ENCODE measurements around the gene CMSS1. TPM values are rescaled to one million over a fixed set of nuclear protein-coding genes. Genes with fewer than 3 reads are reported as not detected.

CMSS1 gene
- total and polyA plus RNA-seq, 2 of the 13 experiments (the other 11 are each of a cell fraction or from before 2014, with no cell fraction given) = 6.4 to 48.7 TPM

DNA sequence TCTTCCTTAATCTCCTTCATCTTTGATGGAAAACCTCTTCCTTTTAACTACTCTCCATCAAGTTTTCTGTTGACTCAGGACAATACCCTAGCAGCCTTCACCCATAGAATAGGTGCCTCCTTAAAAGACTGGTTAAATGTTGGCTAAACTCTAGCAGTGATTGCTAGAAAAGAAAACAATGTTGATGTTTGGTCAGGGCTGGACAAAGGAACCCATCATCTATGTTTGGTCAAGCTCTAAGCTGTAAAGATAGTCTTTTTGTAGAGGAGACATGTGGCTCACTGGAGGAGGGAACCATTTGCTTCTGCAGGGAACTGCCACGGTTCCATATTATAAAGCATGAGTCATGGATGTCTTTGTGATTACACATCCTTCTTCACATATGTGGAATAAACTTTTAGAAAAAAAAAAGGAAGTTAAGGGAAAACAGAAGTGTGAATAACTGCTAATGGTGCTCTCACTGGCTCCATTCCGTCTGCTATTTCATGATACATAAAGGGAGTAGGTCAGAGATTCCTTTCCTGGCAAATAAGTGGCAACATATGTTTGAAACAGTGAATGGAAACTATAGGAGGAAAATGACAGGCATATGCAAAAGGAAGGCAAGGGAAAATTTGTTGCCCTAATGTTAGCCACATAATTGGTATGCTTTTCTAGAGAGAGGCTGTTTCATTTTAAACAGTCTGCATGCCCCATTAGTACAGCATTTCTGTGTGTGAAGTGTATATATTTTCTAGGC, 78.2 kb downstream of the CMSS1 start (continued):
- TF ChIP-seq ZSCAN21 (CRISPR knock-in tag; IDR thresholded peaks at IDR 0.05; ENCODE audit: borderline replicate concordance) = no peak
- TF ChIP-seq CHD2 (IDR thresholded peaks at IDR 0.05; ENCODE audit: low read depth, low read length) = no peak
- no peak for TF ChIP-seq MTF1 (CRISPR knock-in tag; IDR thresholded peaks at IDR 0.05)
- TF ChIP-seq ZNF441 (CRISPR knock-in tag; IDR thresholded peaks at IDR 0.05; ENCODE audit: borderline replicate concordance) = no peak
- TF ChIP-seq ZNF468 (CRISPR knock-in tag; IDR thresholded peaks at IDR 0.05) = no peak
- TF ChIP-seq ERF (CRISPR knock-in tag; IDR thresholded peaks at IDR 0.05) = 0 out of 2 replicates have a peak, but pooled peaks have one; percentile 20
- TF ChIP-seq ZNF446 (CRISPR knock-in tag; IDR thresholded peaks at IDR 0.05) = no peak
- TF ChIP-seq MED13 (CRISPR knock-in tag; IDR thresholded peaks at IDR 0.05) = no peak
- TF ChIP-seq SETDB1 (CRISPR knock-in tag; IDR thresholded peaks at IDR 0.05; ENCODE audit: borderline replicate concordance) = no peak
- TF ChIP-seq, protein P1, sequence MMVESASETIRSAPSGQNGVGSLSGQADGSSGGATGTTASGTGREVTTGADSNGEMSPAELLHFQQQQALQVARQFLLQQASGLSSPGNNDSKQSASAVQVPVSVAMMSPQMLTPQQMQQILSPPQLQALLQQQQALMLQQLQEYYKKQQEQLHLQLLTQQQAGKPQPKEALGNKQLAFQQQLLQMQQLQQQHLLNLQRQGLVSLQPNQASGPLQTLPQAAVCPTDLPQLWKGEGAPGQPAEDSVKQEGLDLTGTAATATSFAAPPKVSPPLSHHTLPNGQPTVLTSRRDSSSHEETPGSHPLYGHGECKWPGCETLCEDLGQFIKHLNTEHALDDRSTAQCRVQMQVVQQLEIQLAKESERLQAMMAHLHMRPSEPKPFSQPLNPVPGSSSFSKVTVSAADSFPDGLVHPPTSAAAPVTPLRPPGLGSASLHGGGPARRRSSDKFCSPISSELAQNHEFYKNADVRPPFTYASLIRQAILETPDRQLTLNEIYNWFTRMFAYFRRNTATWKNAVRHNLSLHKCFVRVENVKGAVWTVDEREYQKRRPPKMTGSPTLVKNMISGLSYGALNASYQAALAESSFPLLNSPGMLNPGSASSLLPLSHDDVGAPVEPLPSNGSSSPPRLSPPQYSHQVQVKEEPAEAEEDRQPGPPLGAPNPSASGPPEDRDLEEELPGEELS (CRISPR knock-in tag; IDR thresholded peaks at IDR 0.05) = 0 out of 2 replicates have a peak, but pooled peaks have one; percentile 39
- no peak for TF ChIP-seq ZNF780A (CRISPR knock-in tag; IDR thresholded peaks at IDR 0.05)
- no peak for TF ChIP-seq NFIB (CRISPR knock-in tag; IDR thresholded peaks at IDR 0.05; ENCODE audit: borderline replicate concordance)
- TF ChIP-seq PHF21A (CRISPR knock-in tag; IDR thresholded peaks at IDR 0.05) = 0 out of 2 replicates have a peak, but pooled peaks have one; percentile 31
- TF ChIP-seq, protein P2, sequence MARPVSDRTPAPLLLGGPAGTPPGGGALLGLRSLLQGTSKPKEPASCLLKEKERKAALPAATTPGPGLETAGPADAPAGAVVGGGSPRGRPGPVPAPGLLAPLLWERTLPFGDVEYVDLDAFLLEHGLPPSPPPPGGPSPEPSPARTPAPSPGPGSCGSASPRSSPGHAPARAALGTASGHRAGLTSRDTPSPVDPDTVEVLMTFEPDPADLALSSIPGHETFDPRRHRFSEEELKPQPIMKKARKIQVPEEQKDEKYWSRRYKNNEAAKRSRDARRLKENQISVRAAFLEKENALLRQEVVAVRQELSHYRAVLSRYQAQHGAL (CRISPR knock-in tag; IDR thresholded peaks at IDR 0.05; ENCODE audit: not compliant biosample characterization) = no peak
- TF ChIP-seq MLLT10 (CRISPR knock-in tag; IDR thresholded peaks at IDR 0.05) = no peak
- TF ChIP-seq ZNF460 (CRISPR knock-in tag; IDR thresholded peaks at IDR 0.05; ENCODE audit: borderline replicate concordance) = no peak
- TF ChIP-seq SUZ12 (IDR thresholded peaks at IDR 0.05; ENCODE audit: low read depth, low read length) = no peak
- no peak for TF ChIP-seq ATF7 (IDR thresholded peaks at IDR 0.05)
- TF ChIP-seq ATF7 (CRISPR knock-in tag; IDR thresholded peaks at IDR 0.05) = no peak
- TF ChIP-seq, protein P3, sequence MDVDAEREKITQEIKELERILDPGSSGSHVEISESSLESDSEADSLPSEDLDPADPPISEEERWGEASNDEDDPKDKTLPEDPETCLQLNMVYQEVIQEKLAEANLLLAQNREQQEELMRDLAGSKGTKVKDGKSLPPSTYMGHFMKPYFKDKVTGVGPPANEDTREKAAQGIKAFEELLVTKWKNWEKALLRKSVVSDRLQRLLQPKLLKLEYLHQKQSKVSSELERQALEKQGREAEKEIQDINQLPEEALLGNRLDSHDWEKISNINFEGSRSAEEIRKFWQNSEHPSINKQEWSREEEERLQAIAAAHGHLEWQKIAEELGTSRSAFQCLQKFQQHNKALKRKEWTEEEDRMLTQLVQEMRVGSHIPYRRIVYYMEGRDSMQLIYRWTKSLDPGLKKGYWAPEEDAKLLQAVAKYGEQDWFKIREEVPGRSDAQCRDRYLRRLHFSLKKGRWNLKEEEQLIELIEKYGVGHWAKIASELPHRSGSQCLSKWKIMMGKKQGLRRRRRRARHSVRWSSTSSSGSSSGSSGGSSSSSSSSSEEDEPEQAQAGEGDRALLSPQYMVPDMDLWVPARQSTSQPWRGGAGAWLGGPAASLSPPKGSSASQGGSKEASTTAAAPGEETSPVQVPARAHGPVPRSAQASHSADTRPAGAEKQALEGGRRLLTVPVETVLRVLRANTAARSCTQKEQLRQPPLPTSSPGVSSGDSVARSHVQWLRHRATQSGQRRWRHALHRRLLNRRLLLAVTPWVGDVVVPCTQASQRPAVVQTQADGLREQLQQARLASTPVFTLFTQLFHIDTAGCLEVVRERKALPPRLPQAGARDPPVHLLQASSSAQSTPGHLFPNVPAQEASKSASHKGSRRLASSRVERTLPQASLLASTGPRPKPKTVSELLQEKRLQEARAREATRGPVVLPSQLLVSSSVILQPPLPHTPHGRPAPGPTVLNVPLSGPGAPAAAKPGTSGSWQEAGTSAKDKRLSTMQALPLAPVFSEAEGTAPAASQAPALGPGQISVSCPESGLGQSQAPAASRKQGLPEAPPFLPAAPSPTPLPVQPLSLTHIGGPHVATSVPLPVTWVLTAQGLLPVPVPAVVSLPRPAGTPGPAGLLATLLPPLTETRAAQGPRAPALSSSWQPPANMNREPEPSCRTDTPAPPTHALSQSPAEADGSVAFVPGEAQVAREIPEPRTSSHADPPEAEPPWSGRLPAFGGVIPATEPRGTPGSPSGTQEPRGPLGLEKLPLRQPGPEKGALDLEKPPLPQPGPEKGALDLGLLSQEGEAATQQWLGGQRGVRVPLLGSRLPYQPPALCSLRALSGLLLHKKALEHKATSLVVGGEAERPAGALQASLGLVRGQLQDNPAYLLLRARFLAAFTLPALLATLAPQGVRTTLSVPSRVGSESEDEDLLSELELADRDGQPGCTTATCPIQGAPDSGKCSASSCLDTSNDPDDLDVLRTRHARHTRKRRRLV (CRISPR knock-in tag; IDR thresholded peaks at IDR 0.05) = no peak
- TF ChIP-seq, protein P4, sequence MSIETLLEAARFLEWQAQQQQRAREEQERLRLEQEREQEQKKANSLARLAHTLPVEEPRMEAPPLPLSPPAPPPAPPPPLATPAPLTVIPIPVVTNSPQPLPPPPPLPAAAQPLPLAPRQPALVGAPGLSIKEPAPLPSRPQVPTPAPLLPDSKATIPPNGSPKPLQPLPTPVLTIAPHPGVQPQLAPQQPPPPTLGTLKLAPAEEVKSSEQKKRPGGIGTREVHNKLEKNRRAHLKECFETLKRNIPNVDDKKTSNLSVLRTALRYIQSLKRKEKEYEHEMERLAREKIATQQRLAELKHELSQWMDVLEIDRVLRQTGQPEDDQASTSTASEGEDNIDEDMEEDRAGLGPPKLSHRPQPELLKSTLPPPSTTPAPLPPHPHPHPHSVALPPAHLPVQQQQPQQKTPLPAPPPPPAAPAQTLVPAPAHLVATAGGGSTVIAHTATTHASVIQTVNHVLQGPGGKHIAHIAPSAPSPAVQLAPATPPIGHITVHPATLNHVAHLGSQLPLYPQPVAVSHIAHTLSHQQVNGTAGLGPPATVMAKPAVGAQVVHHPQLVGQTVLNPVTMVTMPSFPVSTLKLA (IDR thresholded peaks at IDR 0.05) = no peak
- no peak for TF ChIP-seq ZNF33A (CRISPR knock-in tag; IDR thresholded peaks at IDR 0.05; ENCODE audit: borderline replicate concordance)

Measured in HepG2 (cell line).